HEK293 (cell line): ENCODE results near the gene MAS1.

Experiments
- CTCF ChIA-PET: fragments of 350-600 bp; formaldehyde crosslinking; extraction: SDS; loops from one replicate; lab custom pipeline; 2021; ENCODE audit warnings: antibody characterized with exemption; lab: Yijun Ruan, JAX
- POLR2A ChIA-PET: fragments of 300-600 bp; formaldehyde crosslinking; extraction: SDS; loops from one replicate; lab custom pipeline; 2020; ENCODE audit warnings: antibody characterized with exemption, inconsistent platforms; lab: Yijun Ruan, JAX
- H3K27ac ChIP-seq: fragments of 200-500 bp; sonication (Bioruptor generic); 2 replicates; pipeline ENCODE4 v1.5.1; 2014; ENCODE audit warnings: low read depth, low read length, control low read depth, inconsistent platforms; ENCODE audit errors: extremely low read depth
- H3K36me3 ChIP-seq, 2 experiments: fragments of 200-500 bp in 1 of 2; sonication (Bioruptor generic) in 1 of 2; 1 replicate in 1 of 2; 2 replicates in 1 of 2; pipeline ENCODE4 v1.5.1; 2014 to 2017; ENCODE audit warnings: inconsistent platforms in 2 of 2, low read length in 2 of 2; ENCODE audit not compliant: control insufficient read depth in 2 of 2, insufficient read depth in 1 of 2
- H3K4me1 ChIP-seq: fragments of 200-500 bp; sonication (Bioruptor generic); 2 replicates; pipeline ENCODE4 v1.5.1; 2014; ENCODE audit warnings: mild to moderate bottlenecking, low read length, inconsistent platforms; ENCODE audit not compliant: control insufficient read depth, insufficient read depth
- H3K4me3 ChIP-seq: 2 replicates; pipeline ENCODE4 v1.5.1; 2011; ENCODE audit warnings: low read depth, mild to moderate bottlenecking, control low read depth, low read length, moderate library complexity
- H3K9me3 ChIP-seq: fragments of 200-500 bp; sonication (Bioruptor generic); 2 replicates; pipeline ENCODE4 v1.5.1; 2014; ENCODE audit warnings: low read depth, low read length, inconsistent platforms; ENCODE audit not compliant: control insufficient read depth, insufficient read depth
- GLI4 ChIP-seq: fragments of 450-650 bp; formaldehyde crosslinking; IDR thresholded peaks from 2 replicates; pipeline ENCODE4 v1.5.1; 2016; ENCODE audit warnings: missing biosample characterization, missing genetic modification characterization
- HOXA7 ChIP-seq: sonication (generic); formaldehyde crosslinking; IDR thresholded peaks from 2 replicates; pipeline ENCODE4 v1.8.1; 2022; ENCODE audit warnings: missing genetic modification reagents, borderline replicate concordance
- MZF1 ChIP-seq: fragments of 450-650 bp; formaldehyde crosslinking; IDR thresholded peaks from 2 replicates; pipeline ENCODE4 v1.5.1; 2017; ENCODE audit warnings: missing biosample characterization, missing genetic modification characterization, borderline replicate concordance
- SCRT2 ChIP-seq: fragments of 450-650 bp; formaldehyde crosslinking; IDR thresholded peaks from 2 replicates; pipeline ENCODE4 v1.5.1; 2016; ENCODE audit warnings: missing biosample characterization, missing genetic modification characterization
- YY2 ChIP-seq: fragments of 450-650 bp; formaldehyde crosslinking; IDR thresholded peaks from 2 replicates; pipeline ENCODE4 v1.5.1; 2016; ENCODE audit warnings: missing biosample characterization, missing genetic modification characterization
- ZBTB21 ChIP-seq: fragments of 450-650 bp; formaldehyde crosslinking; IDR thresholded peaks from 2 replicates; pipeline ENCODE4 v1.5.1; 2017; ENCODE audit warnings: missing biosample characterization, missing genetic modification characterization
- ZNF202 ChIP-seq: fragments of 450-650 bp; formaldehyde crosslinking; IDR thresholded peaks from 2 replicates; pipeline ENCODE4 v1.5.1; 2016; ENCODE audit warnings: missing biosample characterization, missing genetic modification characterization, borderline replicate concordance
- ZNF350 ChIP-seq: fragments of 450-650 bp; formaldehyde crosslinking; IDR thresholded peaks from 2 replicates; pipeline ENCODE4 v1.5.0; 2017; ENCODE audit warnings: missing biosample characterization, mild to moderate bottlenecking, missing genetic modification characterization
- ZNF416 ChIP-seq: fragments of 450-650 bp; formaldehyde crosslinking; IDR thresholded peaks from 2 replicates; pipeline ENCODE4 v1.5.1; 2016; ENCODE audit warnings: missing biosample characterization, missing genetic modification characterization
- ZNF624 ChIP-seq: fragments of 450-650 bp; formaldehyde crosslinking; IDR thresholded peaks from 2 replicates; pipeline ENCODE4 v1.5.1; 2017; ENCODE audit warnings: missing biosample characterization, missing genetic modification characterization
- ZNF677 ChIP-seq: fragments of 450-650 bp; IDR thresholded peaks from 2 replicates; pipeline ENCODE4 v1.5.0; 2018; ENCODE audit warnings: missing biosample characterization, mild to moderate bottlenecking, missing genetic modification characterization, moderate library complexity
- ZNF768 ChIP-seq: fragments of 450-650 bp; formaldehyde crosslinking; IDR thresholded peaks from 2 replicates; pipeline ENCODE4 v1.5.1; 2018; ENCODE audit warnings: missing biosample characterization, mild to moderate bottlenecking, missing genetic modification characterization
- ZNF837 ChIP-seq: fragments of 450-650 bp; formaldehyde crosslinking; IDR thresholded peaks from 2 replicates; pipeline ENCODE4 v1.5.1; 2016; ENCODE audit warnings: missing biosample characterization, missing genetic modification characterization
- TF ChIP-seq, protein P1 (sequence below): fragments of 450-650 bp; formaldehyde crosslinking; IDR thresholded peaks from 2 replicates; pipeline ENCODE4 v1.5.1; 2017; ENCODE audit warnings: missing biosample characterization, missing genetic modification characterization
- TF ChIP-seq, protein P2 (sequence below): fragments of 450-650 bp; formaldehyde crosslinking; IDR thresholded peaks from 2 replicates; pipeline ENCODE4 v1.5.1; 2016; ENCODE audit warnings: missing biosample characterization, missing genetic modification characterization
- TF ChIP-seq, protein P3 (sequence below): fragments of 450-650 bp; formaldehyde crosslinking; IDR thresholded peaks from 2 replicates; pipeline ENCODE4 v1.5.0; 2017; ENCODE audit warnings: missing biosample characterization, missing genetic modification characterization, borderline replicate concordance
- TF ChIP-seq, protein P4 (sequence below): fragments of 450-650 bp; formaldehyde crosslinking; IDR thresholded peaks from 2 replicates; pipeline ENCODE4 v1.5.1; 2016; ENCODE audit warnings: missing biosample characterization, missing genetic modification characterization
- TF ChIP-seq, protein P5 (sequence below): IDR thresholded peaks from 2 replicates; pipeline ENCODE4 v1.6.1; 2011; ENCODE audit warnings: mild to moderate bottlenecking, low read depth, low read length, borderline replicate concordance

MAS1 gene

DNA sequence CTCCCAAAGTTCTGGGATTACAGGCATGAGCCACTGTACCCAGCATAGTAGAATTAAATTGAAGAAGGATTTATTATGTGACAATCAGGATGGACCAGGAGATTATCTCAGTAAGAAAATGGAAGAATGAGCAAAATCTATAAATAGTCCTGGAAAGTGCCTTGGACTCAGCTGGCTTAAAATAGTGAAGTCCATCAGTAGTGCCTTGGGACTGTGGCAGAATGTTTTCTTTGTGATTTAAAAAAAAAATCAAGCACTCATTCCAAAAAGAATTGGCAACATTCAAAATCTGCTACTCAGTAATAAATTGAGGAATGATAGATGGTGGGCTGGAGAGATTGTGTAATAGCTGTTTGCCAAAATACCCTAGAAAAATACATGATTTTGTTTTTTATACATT is 37.0 kb upstream of the MAS1 start:
- H3K9me3 ChIP-seq = no peaks in the 10 kb centered on the region
- H3K4me3 ChIP-seq = no peak overlapping the region
- CTCF ChIA-PET = interaction anchor here (0.9 to 1.7 kb wide), 5 partner anchors 8 to 162 kb away, joined by 3 to 11 read pairs (median 4); no protein-coding TSS in a partner anchor
- POLR2A ChIA-PET = no interaction called here
- TF ChIP-seq ZNF624 (tag by site-specific recombination) (no peak), YY2 (tag by site-specific recombination) (no peak), ZNF677 (tag by site-specific recombination) (no peak), SCRT2 (tag by site-specific recombination) (no peak), MZF1 (tag by site-specific recombination) (no peak), ZNF768 (tag by site-specific recombination) (no peak), ZNF202 (tag by site-specific recombination) (no peak), ZNF350 (tag by site-specific recombination) (no peak), ZBTB21 (no peak), ZNF416 (tag by site-specific recombination) (no peak), GLI4 (tag by site-specific recombination) (no peak)
- TF ChIP-seq, protein P1, sequence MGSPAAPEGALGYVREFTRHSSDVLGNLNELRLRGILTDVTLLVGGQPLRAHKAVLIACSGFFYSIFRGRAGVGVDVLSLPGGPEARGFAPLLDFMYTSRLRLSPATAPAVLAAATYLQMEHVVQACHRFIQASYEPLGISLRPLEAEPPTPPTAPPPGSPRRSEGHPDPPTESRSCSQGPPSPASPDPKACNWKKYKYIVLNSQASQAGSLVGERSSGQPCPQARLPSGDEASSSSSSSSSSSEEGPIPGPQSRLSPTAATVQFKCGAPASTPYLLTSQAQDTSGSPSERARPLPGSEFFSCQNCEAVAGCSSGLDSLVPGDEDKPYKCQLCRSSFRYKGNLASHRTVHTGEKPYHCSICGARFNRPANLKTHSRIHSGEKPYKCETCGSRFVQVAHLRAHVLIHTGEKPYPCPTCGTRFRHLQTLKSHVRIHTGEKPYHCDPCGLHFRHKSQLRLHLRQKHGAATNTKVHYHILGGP (tag by site-specific recombination) = no peak
- TF ChIP-seq, protein P2, sequence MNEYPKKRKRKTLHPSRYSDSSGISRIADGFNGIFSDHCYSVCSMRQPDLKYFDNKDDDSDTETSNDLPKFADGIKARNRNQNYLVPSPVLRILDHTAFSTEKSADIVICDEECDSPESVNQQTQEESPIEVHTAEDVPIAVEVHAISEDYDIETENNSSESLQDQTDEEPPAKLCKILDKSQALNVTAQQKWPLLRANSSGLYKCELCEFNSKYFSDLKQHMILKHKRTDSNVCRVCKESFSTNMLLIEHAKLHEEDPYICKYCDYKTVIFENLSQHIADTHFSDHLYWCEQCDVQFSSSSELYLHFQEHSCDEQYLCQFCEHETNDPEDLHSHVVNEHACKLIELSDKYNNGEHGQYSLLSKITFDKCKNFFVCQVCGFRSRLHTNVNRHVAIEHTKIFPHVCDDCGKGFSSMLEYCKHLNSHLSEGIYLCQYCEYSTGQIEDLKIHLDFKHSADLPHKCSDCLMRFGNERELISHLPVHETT (tag by site-specific recombination) = no peak
- TF ChIP-seq, protein P3, sequence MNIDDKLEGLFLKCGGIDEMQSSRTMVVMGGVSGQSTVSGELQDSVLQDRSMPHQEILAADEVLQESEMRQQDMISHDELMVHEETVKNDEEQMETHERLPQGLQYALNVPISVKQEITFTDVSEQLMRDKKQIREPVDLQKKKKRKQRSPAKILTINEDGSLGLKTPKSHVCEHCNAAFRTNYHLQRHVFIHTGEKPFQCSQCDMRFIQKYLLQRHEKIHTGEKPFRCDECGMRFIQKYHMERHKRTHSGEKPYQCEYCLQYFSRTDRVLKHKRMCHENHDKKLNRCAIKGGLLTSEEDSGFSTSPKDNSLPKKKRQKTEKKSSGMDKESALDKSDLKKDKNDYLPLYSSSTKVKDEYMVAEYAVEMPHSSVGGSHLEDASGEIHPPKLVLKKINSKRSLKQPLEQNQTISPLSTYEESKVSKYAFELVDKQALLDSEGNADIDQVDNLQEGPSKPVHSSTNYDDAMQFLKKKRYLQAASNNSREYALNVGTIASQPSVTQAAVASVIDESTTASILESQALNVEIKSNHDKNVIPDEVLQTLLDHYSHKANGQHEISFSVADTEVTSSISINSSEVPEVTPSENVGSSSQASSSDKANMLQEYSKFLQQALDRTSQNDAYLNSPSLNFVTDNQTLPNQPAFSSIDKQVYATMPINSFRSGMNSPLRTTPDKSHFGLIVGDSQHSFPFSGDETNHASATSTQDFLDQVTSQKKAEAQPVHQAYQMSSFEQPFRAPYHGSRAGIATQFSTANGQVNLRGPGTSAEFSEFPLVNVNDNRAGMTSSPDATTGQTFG (tag by site-specific recombination) = no peak
- TF ChIP-seq, protein P4, sequence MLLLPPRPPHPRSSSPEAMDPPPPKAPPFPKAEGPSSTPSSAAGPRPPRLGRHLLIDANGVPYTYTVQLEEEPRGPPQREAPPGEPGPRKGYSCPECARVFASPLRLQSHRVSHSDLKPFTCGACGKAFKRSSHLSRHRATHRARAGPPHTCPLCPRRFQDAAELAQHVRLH (tag by site-specific recombination) = no peak
- TF ChIP-seq, protein P5, sequence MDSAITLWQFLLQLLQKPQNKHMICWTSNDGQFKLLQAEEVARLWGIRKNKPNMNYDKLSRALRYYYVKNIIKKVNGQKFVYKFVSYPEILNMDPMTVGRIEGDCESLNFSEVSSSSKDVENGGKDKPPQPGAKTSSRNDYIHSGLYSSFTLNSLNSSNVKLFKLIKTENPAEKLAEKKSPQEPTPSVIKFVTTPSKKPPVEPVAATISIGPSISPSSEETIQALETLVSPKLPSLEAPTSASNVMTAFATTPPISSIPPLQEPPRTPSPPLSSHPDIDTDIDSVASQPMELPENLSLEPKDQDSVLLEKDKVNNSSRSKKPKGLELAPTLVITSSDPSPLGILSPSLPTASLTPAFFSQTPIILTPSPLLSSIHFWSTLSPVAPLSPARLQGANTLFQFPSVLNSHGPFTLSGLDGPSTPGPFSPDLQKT = no peak
- H3K36me3 ChIP-seq = no peaks in the 10 kb centered on the region
- no peak overlapping the region for H3K27ac ChIP-seq
- H3K4me1 ChIP-seq = no peaks in the 10 kb centered on the region

DNA sequence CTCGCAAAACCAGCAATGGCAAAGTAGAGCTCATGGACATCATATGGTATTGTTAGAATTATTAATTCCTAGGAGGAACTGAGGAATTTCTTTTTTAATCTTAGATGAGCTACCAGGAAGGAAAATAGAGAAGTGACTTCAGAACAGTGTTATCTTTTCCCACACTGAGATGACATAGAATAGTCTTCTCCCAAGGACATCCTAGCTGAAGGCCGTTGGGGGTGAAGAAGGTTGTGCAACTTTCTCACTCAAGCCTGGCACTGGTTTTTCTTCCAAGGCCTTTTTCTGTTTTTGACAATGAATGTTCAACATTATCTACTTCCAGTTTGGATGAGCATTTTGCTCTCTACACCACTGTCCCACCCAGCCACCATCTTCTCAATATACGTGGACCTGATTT is 35.8 kb upstream of the MAS1 start:
- Histone ChIP-seq H3K27ac (no peak overlapping the region), H3K36me3 (no peaks in the 10 kb centered on the region), H3K9me3 (no peaks in the 10 kb centered on the region), H3K4me3 (no peak overlapping the region)
- TF ChIP-seq, protein P1 (tag by site-specific recombination) = no peak
- TF ChIP-seq ZNF837 (tag by site-specific recombination) = no peak
- TF ChIP-seq HOXA7 (CRISPR knock-in tag) = no peak
- TF ChIP-seq ZNF768 (tag by site-specific recombination) = no peak
- TF ChIP-seq, all 188 proteins: peak for 0
- CTCF ChIA-PET = interaction anchor here (0.6 to 1.7 kb wide), 8 partner anchors 9 to 679 kb away, joined by 3 to 11 read pairs (median 4); no protein-coding TSS in a partner anchor
- H3K4me1 ChIP-seq = no peaks in the 10 kb centered on the region
- POLR2A ChIA-PET = interaction anchor here (2.5 kb wide), 1 partner anchor 65 kb away, joined by 7 read pairs; the partner anchor contains the start of gene TCP1
